ENCODE results near the gene ATAD3B. TPM values are rescaled to one million over a fixed set of nuclear protein-coding genes. Genes with fewer than 3 reads are reported as not detected.

The ATAD3B gene
- total and polyA plus RNA-seq, 10 of the 15 experiments (the other 5 are each of a cell fraction or from before 2014, with no cell fraction given) = 0.03 to 38.8 (median 23.8) TPM

DNA sequence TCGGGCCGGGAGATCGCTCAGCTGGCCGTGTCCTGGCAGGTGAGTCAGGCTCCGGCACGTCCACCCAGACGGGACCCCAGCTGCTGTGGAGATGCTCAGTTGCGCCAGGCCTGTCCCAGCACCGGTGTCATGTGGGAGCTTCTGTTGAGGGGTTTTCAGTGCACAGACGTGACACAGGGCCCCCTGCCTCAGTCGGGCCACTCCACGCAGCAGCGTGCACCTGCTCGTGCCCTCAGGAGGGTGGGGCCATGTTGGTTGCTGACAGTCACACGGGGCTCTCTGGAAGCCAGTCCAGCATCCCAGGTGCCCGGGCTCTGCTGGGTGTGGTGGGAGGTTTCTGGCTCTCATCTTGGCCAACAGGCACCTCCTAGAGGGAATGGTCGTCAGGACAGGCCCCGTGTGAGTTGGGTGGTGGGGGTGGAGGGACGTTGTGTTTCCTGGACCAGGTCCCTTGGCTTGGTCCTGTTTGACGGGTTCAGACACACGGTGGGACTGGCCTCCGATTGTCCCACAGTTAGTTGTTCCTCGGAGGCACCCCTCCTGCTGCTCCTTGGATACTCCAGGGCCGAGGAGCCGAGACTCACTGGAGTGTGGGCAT is 19.2 kb downstream of the ATAD3B start:
- in situ Hi-C loops (cut with MboI) (no loop called here), intact Hi-C loops (cut with micrococcal nuclease; ENCODE audit: unreplicated experiment) (no loop called here)
- Histone ChIP-seq H3K4me1 (ENCODE audit: control insufficient read depth, insufficient read depth, low read length) (no peaks in the 10 kb centered on the region), H4K20me1 (ENCODE audit: control insufficient read depth, insufficient read depth) (no peaks in the 10 kb centered on the region), H3K9ac (ENCODE audit: control insufficient read depth, insufficient read depth, low read length) (no peak overlapping the region), H3K4me2 (ENCODE audit: control insufficient read depth, insufficient read depth) (no peak overlapping the region), H2AFZ (ENCODE audit: control insufficient read depth, low read depth, low read length) (no peak overlapping the region), H3K9me3 (replicated peaks; ENCODE audit: control insufficient read depth, insufficient read depth, low read length) (peaks cover 6% of the 10 kb centered on the region; the same call in 2 of the 3 replicates), H3K4me3 (no peak overlapping the region), H3K27ac (ENCODE audit: control insufficient read depth, insufficient read depth) (no peak overlapping the region), H3K79me2 (ENCODE audit: control insufficient read depth, insufficient read depth, low read length) (no peaks in the 10 kb centered on the region), H3K27me3 (replicated peaks in 1 of 2; ENCODE audit: control insufficient read depth in 2 of 2, insufficient read depth in 2 of 2, low read length in 1 of 2) (no peaks in the 10 kb centered on the region), H3K36me3 (ENCODE audit: control insufficient read depth in 2 of 2, insufficient read depth in 2 of 2, low read length in 1 of 2) (peaks cover 6 to 21% of the 10 kb centered on the region in 2 experiments; a peak in 3 of 4 replicates)
- 98% methylated on average over 17 of the region's 25 CpGs for WGBS (ENCODE audit: insufficient coverage, insufficient replicate concordance, low lambda C conversion rate, missing lambda C conversion rate)
- BruUV-seq (replicated peaks) = no TSS peak
- ChIA-PET POLR2A (no interaction called here), CTCF (no interaction called here), SMC1A (ENCODE audit: uncharacterized antibody, unreplicated experiment) (no interaction called here), RAD21 (ENCODE audit: unreplicated experiment) (no interaction called here)
- TF ChIP-seq KLF5 (IDR thresholded peaks at IDR 0.05; ENCODE audit: partially characterized antibody) (no peak), PML (IDR thresholded peaks at IDR 0.05; ENCODE audit: low read length) (no peak), CEBPB (IDR thresholded peaks at IDR 0.05; ENCODE audit: borderline replicate concordance in 1 of 2, low read depth in 2 of 2, low read length in 2 of 2) (no peak), CBX5 (IDR thresholded peaks at IDR 0.05; ENCODE audit: low read depth) (no peak), IKZF1 (conservative IDR thresholded peaks at IDR 0.05) (no peak), FOS (IDR thresholded peaks at IDR 0.05; ENCODE audit: borderline replicate concordance, extremely low read depth, insufficient read length) (no peak), CBX3 (IDR thresholded peaks at IDR 0.05; ENCODE audit: borderline replicate concordance, low read depth) (no peak), KAT2A (conservative IDR thresholded peaks at IDR 0.05; ENCODE audit: control insufficient read depth, low read depth, low read length) (no peak), RAD51 (IDR thresholded peaks at IDR 0.05) (no peak)
- TF ChIP-seq, protein P1, sequence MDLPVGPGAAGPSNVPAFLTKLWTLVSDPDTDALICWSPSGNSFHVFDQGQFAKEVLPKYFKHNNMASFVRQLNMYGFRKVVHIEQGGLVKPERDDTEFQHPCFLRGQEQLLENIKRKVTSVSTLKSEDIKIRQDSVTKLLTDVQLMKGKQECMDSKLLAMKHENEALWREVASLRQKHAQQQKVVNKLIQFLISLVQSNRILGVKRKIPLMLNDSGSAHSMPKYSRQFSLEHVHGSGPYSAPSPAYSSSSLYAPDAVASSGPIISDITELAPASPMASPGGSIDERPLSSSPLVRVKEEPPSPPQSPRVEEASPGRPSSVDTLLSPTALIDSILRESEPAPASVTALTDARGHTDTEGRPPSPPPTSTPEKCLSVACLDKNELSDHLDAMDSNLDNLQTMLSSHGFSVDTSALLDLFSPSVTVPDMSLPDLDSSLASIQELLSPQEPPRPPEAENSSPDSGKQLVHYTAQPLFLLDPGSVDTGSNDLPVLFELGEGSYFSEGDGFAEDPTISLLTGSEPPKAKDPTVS (IDR thresholded peaks at IDR 0.05; ENCODE audit: low read depth, low read length) = no peak
- TF ChIP-seq, protein P2, sequence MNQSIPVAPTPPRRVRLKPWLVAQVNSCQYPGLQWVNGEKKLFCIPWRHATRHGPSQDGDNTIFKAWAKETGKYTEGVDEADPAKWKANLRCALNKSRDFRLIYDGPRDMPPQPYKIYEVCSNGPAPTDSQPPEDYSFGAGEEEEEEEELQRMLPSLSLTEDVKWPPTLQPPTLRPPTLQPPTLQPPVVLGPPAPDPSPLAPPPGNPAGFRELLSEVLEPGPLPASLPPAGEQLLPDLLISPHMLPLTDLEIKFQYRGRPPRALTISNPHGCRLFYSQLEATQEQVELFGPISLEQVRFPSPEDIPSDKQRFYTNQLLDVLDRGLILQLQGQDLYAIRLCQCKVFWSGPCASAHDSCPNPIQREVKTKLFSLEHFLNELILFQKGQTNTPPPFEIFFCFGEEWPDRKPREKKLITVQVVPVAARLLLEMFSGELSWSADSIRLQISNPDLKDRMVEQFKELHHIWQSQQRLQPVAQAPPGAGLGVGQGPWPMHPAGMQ (IDR thresholded peaks at IDR 0.05; ENCODE audit: borderline replicate concordance) = no peak
- TF ChIP-seq, protein P3, sequence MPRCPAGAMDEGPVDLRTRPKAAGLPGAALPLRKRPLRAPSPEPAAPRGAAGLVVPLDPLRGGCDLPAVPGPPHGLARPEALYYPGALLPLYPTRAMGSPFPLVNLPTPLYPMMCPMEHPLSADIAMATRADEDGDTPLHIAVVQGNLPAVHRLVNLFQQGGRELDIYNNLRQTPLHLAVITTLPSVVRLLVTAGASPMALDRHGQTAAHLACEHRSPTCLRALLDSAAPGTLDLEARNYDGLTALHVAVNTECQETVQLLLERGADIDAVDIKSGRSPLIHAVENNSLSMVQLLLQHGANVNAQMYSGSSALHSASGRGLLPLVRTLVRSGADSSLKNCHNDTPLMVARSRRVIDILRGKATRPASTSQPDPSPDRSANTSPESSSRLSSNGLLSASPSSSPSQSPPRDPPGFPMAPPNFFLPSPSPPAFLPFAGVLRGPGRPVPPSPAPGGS (IDR thresholded peaks at IDR 0.05; ENCODE audit: borderline replicate concordance, insufficient read depth, low read depth, low read length, poor library complexity, severe bottlenecking) = no peak
- TF ChIP-seq, protein P4, sequence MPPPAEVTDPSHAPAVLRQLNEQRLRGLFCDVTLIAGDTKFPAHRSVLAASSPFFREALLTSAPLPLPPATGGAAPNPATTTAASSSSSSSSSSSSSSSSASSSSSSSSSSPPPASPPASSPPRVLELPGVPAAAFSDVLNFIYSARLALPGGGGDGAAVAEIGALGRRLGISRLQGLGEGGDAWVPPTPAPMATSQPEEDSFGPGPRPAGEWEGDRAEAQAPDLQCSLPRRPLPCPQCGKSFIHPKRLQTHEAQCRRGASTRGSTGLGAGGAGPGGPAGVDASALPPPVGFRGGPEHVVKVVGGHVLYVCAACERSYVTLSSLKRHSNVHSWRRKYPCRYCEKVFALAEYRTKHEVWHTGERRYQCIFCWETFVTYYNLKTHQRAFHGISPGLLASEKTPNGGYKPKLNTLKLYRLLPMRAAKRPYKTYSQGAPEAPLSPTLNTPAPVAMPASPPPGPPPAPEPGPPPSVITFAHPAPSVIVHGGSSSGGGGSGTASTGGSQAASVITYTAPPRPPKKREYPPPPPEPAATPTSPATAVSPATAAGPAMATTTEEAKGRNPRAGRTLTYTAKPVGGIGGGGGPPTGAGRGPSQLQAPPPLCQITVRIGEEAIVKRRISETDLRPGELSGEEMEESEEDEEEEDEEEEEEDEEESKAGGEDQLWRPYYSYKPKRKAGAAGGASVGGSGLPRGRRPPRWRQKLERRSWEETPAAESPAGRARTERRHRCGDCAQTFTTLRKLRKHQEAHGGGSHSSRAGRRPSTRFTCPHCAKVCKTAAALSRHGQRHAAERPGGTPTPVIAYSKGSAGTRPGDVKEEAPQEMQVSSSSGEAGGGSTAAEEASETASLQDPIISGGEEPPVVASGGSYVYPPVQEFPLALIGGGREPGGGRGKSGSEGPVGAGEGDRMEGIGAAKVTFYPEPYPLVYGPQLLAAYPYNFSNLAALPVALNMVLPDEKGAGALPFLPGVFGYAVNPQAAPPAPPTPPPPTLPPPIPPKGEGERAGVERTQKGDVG (CRISPR knock-in tag; IDR thresholded peaks at IDR 0.05) = no peak
- ATAC-seq (no peak), DNase-seq (ENCODE audit: low read depth, low spot score) (no peak), FAIRE-seq (no peak)
